Keratinocyte (primary cell): ENCODE measurements around the gene NDUFAF8. TPM values are rescaled to one million over a fixed set of nuclear protein-coding genes. Genes with fewer than 3 reads are reported as not detected.

ENCODE experiments used
- DNase-seq: peaks from one replicate; pipeline ENCODE4 v3.0.0-alpha.2; 2011; ENCODE audit warnings: low read depth, missing footprints, low spot score
- FAIRE-seq: peaks from 2 replicates; lab custom pipeline; 2011; peaks lifted over from hg19 to GRCh38; lab: Jason Lieb, UNC
- H2AFZ ChIP-seq: 2 replicates; pipeline ENCODE4 v1.6.0; 2012; ENCODE audit warnings: low read length, control low read depth, inconsistent platforms; ENCODE audit not compliant: control insufficient read depth
- H3K27ac ChIP-seq: 2 replicates; pipeline ENCODE4 v1.5.1; 2011; ENCODE audit warnings: low read length; ENCODE audit not compliant: control insufficient read depth, insufficient read depth
- H3K27me3 ChIP-seq: 3 replicates; pipeline ENCODE4 v1.6.0; 2011; ENCODE audit warnings: low read length; ENCODE audit not compliant: control insufficient read depth, insufficient read depth; ENCODE audit errors: extremely low read depth
- H3K36me3 ChIP-seq, 2 experiments: 2 replicates in 1 of 2; 3 replicates in 1 of 2; pipeline ENCODE4 v1.5.1; 2011; ENCODE audit warnings: low read length in 2 of 2, mild to moderate bottlenecking in 1 of 2; ENCODE audit not compliant: control insufficient read depth in 2 of 2, insufficient read depth in 2 of 2; ENCODE audit errors: extremely low read depth in 1 of 2
- H3K4me1 ChIP-seq: 3 replicates; pipeline ENCODE4 v1.5.1; 2011; ENCODE audit warnings: low read length; ENCODE audit not compliant: control insufficient read depth, insufficient read depth; ENCODE audit errors: extremely low read depth
- H3K4me2 ChIP-seq: 3 replicates; pipeline ENCODE4 v1.6.0; 2011; ENCODE audit warnings: low read depth, low read length; ENCODE audit not compliant: control insufficient read depth, insufficient read depth; ENCODE audit errors: extremely low read depth
- H3K4me3 ChIP-seq, 3 experiments: fragments of 200-600 bp in 1 of 3; sonication (generic) in 1 of 3; 2 replicates in 2 of 3; 3 replicates in 1 of 3; pipeline ENCODE4 v1.5.1; 2011 to 2016; ENCODE audit warnings: low read length in 3 of 3, mild to moderate bottlenecking in 3 of 3, control low read depth in 2 of 3, inconsistent platforms in 1 of 3, low read depth in 1 of 3, mixed read lengths in 1 of 3, mixed run types in 1 of 3, moderate library complexity in 1 of 3; ENCODE audit not compliant: control insufficient read depth in 2 of 3, insufficient read depth in 2 of 3; ENCODE audit errors: extremely low read depth in 1 of 3
- H3K79me2 ChIP-seq: 2 replicates; pipeline ENCODE4 v1.6.0; 2012; ENCODE audit warnings: low read length; ENCODE audit not compliant: control insufficient read depth, insufficient read depth
- H3K9ac ChIP-seq: 3 replicates; pipeline ENCODE4 v1.6.0; 2011; ENCODE audit warnings: low read length; ENCODE audit not compliant: control insufficient read depth, insufficient read depth; ENCODE audit errors: extremely low read depth
- H3K9me1 ChIP-seq: 3 replicates; pipeline ENCODE4 v1.6.0; 2011; ENCODE audit warnings: low read length; ENCODE audit not compliant: control insufficient read depth, insufficient read depth; ENCODE audit errors: extremely low read depth
- H3K9me3 ChIP-seq: 2 replicates; pipeline ENCODE4 v1.5.1; 2012; ENCODE audit warnings: low read depth, low read length; ENCODE audit not compliant: control insufficient read depth
- H4K20me1 ChIP-seq: 3 replicates; pipeline ENCODE4 v1.6.0; 2011; ENCODE audit warnings: low read length; ENCODE audit not compliant: control insufficient read depth, insufficient read depth; ENCODE audit errors: extremely low read depth
- EZH2 ChIP-seq: IDR thresholded peaks from one replicate; pipeline ENCODE4 v1.6.1; 2012; ENCODE audit warnings: inconsistent platforms, mild to moderate bottlenecking, low read length, moderate library complexity
- dilution Hi-C: fragments of 300-500 bp; cut with MboI; formaldehyde crosslinking; loops from one replicate; pipeline ENCODE4 v1.7.0; 2020; ENCODE audit warnings: low sequenced_read_pairs; ENCODE audit not compliant: extremely low pct_ligation_motif_present
- polyA plus RNA-seq, 5 experiments: library from polyadenylated mRNA; depleted of rRNA in 3 of 5; stranded (reverse) in 3 of 5; stranded (forward) in 1 of 5; unstranded in 1 of 5; fragments of >200 nt; gene quantifications; 1 replicate in 1 of 5; 2 replicates in 3 of 5; 3 replicates in 1 of 5; pipeline versions ENCODE4 v1.2.1 to v1.2.3, GENCODE V29; 2011 to 2012; ENCODE audit warnings: missing spikeins in 2 of 5, low read depth in 1 of 5, low replicate concordance in 1 of 5
- TF ChIP-seq, protein P1 (sequence below), 3 experiments: IDR thresholded peaks in 1 of 3; conservative IDR thresholded peaks in 1 of 3; optimal IDR thresholded peaks in 1 of 3; 2 replicates in 2 of 3; 3 replicates in 1 of 3; pipeline versions ENCODE3 to v1.5.1; 2011; ENCODE audit warnings: low read length in 3 of 3, mild to moderate bottlenecking in 3 of 3, moderate library complexity in 2 of 3, control low read depth in 1 of 3, inconsistent platforms in 1 of 3; ENCODE audit not compliant: insufficient read depth in 2 of 3; ENCODE audit errors: extremely low read depth in 1 of 3

NDUFAF8 gene
- polyA plus RNA-seq, 1 donor (not counting 4 experiments of a cell fraction or from before 2014, with no cell fraction given): 171 TPM

DNA sequence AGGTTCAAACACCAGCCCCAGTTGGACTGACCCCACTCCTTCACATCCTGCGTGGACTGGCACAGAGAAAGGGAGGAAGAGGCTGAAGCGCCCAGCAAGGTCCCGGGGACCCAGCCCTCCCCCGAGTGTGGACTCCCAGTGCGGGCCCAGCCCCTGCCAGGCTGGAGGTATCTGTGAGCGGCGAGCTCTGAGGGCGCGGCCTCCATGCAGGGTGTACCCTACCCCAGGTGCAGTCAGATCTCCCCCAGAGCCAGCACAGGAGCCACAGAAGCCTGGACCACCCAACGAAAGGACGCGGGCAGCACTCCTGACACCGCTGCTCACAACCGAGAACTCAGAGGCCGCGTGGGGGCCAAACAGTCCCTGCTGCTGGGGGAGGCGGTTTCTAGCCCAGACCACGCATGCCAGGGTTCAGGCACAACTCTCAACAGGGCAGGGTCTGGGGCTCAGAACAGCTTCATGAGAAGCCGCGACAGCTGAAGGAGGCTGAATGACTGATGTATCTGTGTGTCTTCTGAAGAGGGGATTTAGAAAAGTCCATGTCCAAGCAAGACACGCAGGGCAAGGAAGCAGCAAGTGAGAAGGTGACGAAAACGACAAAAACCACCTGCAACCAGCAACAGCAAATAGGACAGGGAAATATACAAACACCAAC, 47.5 kb downstream of the NDUFAF8 start:
- no peaks in the 10 kb centered on the region for H3K9me1 ChIP-seq
- H3K4me2 ChIP-seq: no peak overlapping the region
- dilution Hi-C loops: no loop called here
- no peak for FAIRE-seq
- peaks cover 2% of the 10 kb centered on the region for H4K20me1 ChIP-seq
- H3K4me3 ChIP-seq: no peak overlapping the region
- no peak for DNase-seq
- no peaks in the 10 kb centered on the region for H3K4me1 ChIP-seq
- H3K9me3 ChIP-seq: no peaks in the 10 kb centered on the region
- no peak overlapping the region for H2AFZ ChIP-seq
- H3K27ac ChIP-seq: no peak overlapping the region
- H3K36me3 ChIP-seq: peaks cover 19 to 26% of the 10 kb centered on the region in 2 experiments
- no peak overlapping the region for H3K9ac ChIP-seq
- H3K27me3 ChIP-seq: no peaks in the 10 kb centered on the region
- H3K79me2 ChIP-seq: peaks cover 37% of the 10 kb centered on the region
- TF ChIP-seq, protein P1, sequence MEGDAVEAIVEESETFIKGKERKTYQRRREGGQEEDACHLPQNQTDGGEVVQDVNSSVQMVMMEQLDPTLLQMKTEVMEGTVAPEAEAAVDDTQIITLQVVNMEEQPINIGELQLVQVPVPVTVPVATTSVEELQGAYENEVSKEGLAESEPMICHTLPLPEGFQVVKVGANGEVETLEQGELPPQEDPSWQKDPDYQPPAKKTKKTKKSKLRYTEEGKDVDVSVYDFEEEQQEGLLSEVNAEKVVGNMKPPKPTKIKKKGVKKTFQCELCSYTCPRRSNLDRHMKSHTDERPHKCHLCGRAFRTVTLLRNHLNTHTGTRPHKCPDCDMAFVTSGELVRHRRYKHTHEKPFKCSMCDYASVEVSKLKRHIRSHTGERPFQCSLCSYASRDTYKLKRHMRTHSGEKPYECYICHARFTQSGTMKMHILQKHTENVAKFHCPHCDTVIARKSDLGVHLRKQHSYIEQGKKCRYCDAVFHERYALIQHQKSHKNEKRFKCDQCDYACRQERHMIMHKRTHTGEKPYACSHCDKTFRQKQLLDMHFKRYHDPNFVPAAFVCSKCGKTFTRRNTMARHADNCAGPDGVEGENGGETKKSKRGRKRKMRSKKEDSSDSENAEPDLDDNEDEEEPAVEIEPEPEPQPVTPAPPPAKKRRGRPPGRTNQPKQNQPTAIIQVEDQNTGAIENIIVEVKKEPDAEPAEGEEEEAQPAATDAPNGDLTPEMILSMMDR (optimal IDR thresholded peaks at IDR 0.05 in 1 of 3, IDR thresholded peaks at IDR 0.05 in 1 of 3, conservative IDR thresholded peaks at IDR 0.05 in 1 of 3; ENCODE audit: extremely low read depth in 1 of 3, insufficient read depth in 2 of 3, low read length in 3 of 3): no peak
- TF ChIP-seq EZH2: no peak

DNA sequence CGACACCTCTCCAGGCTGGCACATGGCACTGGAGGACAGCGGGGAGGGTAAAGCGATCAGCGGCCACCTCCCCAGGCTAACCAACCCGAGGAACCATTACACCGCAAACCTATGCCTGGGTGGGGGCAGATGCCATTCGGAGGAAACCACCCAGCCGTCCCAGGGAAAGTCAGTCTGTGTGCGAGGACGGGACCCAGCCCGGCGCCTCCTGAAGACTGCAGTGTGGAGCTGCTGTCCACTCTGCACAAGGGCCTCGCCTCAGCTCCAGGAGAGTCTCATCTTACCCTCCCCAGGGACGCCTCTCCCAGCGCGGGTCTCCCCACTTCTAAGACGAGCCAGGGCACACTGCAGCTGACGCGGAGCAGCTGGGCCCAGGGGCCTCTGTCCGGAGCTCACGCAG, 48.0 kb downstream of the NDUFAF8 start:
- H3K9ac ChIP-seq: no peak overlapping the region
- FAIRE-seq: no peak

More for the DNA sequence above, 48.0 kb downstream of the NDUFAF8 start:
- no peak overlapping the region for H3K4me2 ChIP-seq
- peaks cover 39% of the 10 kb centered on the region for H3K79me2 ChIP-seq
- no peaks in the 10 kb centered on the region for H3K9me3 ChIP-seq
- no peak overlapping the region for H3K4me3 ChIP-seq
- no peak overlapping the region for H3K27ac ChIP-seq
- H3K9me1 ChIP-seq: no peaks in the 10 kb centered on the region
- no peak for DNase-seq
- H3K36me3 ChIP-seq: peaks cover 17 to 26% of the 10 kb centered on the region in 2 experiments
- H4K20me1 ChIP-seq: peaks cover 3% of the 10 kb centered on the region
- no peaks in the 10 kb centered on the region for H3K27me3 ChIP-seq
- H3K4me1 ChIP-seq: no peaks in the 10 kb centered on the region
- TF ChIP-seq, protein P1 (optimal IDR thresholded peaks at IDR 0.05 in 1 of 3, IDR thresholded peaks at IDR 0.05 in 1 of 3, conservative IDR thresholded peaks at IDR 0.05 in 1 of 3; ENCODE audit: extremely low read depth in 1 of 3, insufficient read depth in 2 of 3, low read length in 3 of 3): no peak
- no peak for TF ChIP-seq EZH2
- dilution Hi-C loops: no loop called here
- no peak overlapping the region for H2AFZ ChIP-seq
